K562 (cell line): Measurements from ENCODE around the gene CTNNBL1. TPM values are rescaled to one million over a fixed set of nuclear protein-coding genes. Genes with fewer than 3 reads are reported as not detected.

ENCODE experiments used
- ATAC-seq: fragments of 200-7000 bp; cut with Tn5 transposase; 3 replicates; pipeline ENCODE4 v1.9.1; 2020; ENCODE audit warnings: moderate library complexity
- BruUV-seq: library from RNA; stranded (reverse); fragments of 400-500 nt; replicated peaks from 2 replicates; lab custom pipeline; 2021; lab: Mats Ljungman, UMichigan
- CTCF ChIA-PET: fragments of 300-600 bp; formaldehyde crosslinking; extraction: SDS; loops from one replicate; lab custom pipeline; 2021; ENCODE audit warnings: low intra/inter-chr PET ratio; lab: Yijun Ruan, JAX
- POLR2A ChIA-PET: fragments of 300-600, 350-650 bp; sonication (Branson Sonifier 250); formaldehyde crosslinking; extraction: SDS; loops from one replicate; lab custom pipeline; 2021; ENCODE audit warnings: antibody characterized with exemption, inconsistent platforms; lab: Yijun Ruan, JAX
- DNase-seq, 4 experiments: peaks; one replicate each; pipeline versions ENCODE4 v3.0.0 to v3.0.0-alpha.2; 2011 to 2018; ENCODE audit warnings: low spot score in 3 of 4, mixed read lengths in 3 of 4; ENCODE audit errors: extremely low read depth in 1 of 4
- FAIRE-seq: peaks from 2 replicates; lab custom pipeline; 2011; peaks lifted over from hg19 to GRCh38; lab: Jason Lieb, UNC
- H2AFZ ChIP-seq: 2 replicates; pipeline ENCODE4 v1.6.0; 2011; ENCODE audit warnings: low read depth, low read length, control low read depth, inconsistent platforms
- H3K27ac ChIP-seq: fragments of 200-600 bp; 3 replicates; pipeline ENCODE4 v1.8.0; 2011; ENCODE audit warnings: low read depth, mild to moderate bottlenecking, control low read depth, inconsistent platforms, low read length, moderate library complexity, mixed read lengths; ENCODE audit errors: extremely low read depth
- H3K27me3 ChIP-seq, 2 experiments: fragments of 300-600 bp in 1 of 2; 2 replicates in 1 of 2; 3 replicates in 1 of 2; pipeline versions ENCODE4 v1.6.0 to v1.8.0; 2011; ENCODE audit warnings: inconsistent platforms in 2 of 2, low read length in 2 of 2, mild to moderate bottlenecking in 1 of 2, mixed read lengths in 1 of 2, moderate library complexity in 1 of 2; ENCODE audit not compliant: control insufficient read depth in 2 of 2, insufficient read depth in 2 of 2
- H3K36me3 ChIP-seq: fragments of 300-600 bp; 3 replicates; pipeline ENCODE4 v1.8.0; 2011; ENCODE audit warnings: mild to moderate bottlenecking, low read length, inconsistent platforms; ENCODE audit not compliant: control insufficient read depth, insufficient read depth
- H3K4me1 ChIP-seq, 2 experiments: fragments of 200-600 bp in 1 of 2; replicated peaks in 1 of 2; 2 replicates in 1 of 2; 3 replicates in 1 of 2; pipeline versions ENCODE4 v1.5.1 to v1.8.0; 2011; ENCODE audit warnings: inconsistent platforms in 2 of 2, low read length in 2 of 2, mild to moderate bottlenecking in 1 of 2, mixed read lengths in 1 of 2, moderate library complexity in 1 of 2; ENCODE audit not compliant: control insufficient read depth in 2 of 2, insufficient read depth in 2 of 2
- H3K4me2 ChIP-seq: 2 replicates; pipeline ENCODE4 v1.6.1; 2011; ENCODE audit warnings: low read length, control low read depth, inconsistent platforms, mixed read lengths; ENCODE audit not compliant: insufficient read depth
- H3K4me3 ChIP-seq: fragments of 200-600 bp; sonication (generic), shearing (Covaris generic); 2 replicates; pipeline ENCODE4 v1.5.1; 2016; ENCODE audit warnings: control low read depth, inconsistent platforms
- H3K79me2 ChIP-seq: fragments of 200-600 bp; 3 replicates; pipeline ENCODE4 v1.8.0; 2011; ENCODE audit warnings: low read length, inconsistent platforms; ENCODE audit not compliant: control insufficient read depth, insufficient read depth
- H3K9ac ChIP-seq, 2 experiments: 2 replicates each; pipeline versions ENCODE4 v1.6.0 to v1.6.1; 2011; ENCODE audit warnings: low read depth in 2 of 2, low read length in 2 of 2, control low read depth in 1 of 2, inconsistent platforms in 1 of 2, mild to moderate bottlenecking in 1 of 2, mixed read lengths in 1 of 2; ENCODE audit not compliant: insufficient read depth in 1 of 2
- H3K9me1 ChIP-seq: one replicate; pipeline ENCODE4 v1.6.0; 2011; ENCODE audit warnings: inconsistent platforms, mild to moderate bottlenecking, low read length, moderate library complexity; ENCODE audit not compliant: control insufficient read depth, insufficient read depth
- H3K9me3 ChIP-seq: replicated peaks from 2 replicates; pipeline ENCODE4 v1.5.1; 2011; ENCODE audit warnings: low read depth, low read length, inconsistent platforms; ENCODE audit not compliant: control insufficient read depth, insufficient read depth
- H4K20me1 ChIP-seq: replicated peaks from 2 replicates; pipeline ENCODE4 v1.6.1; 2011; ENCODE audit warnings: low read length, inconsistent platforms, mixed read lengths; ENCODE audit not compliant: control insufficient read depth, insufficient read depth
- BDP1 ChIP-seq: IDR thresholded peaks from 3 replicates; pipeline ENCODE4 v1.6.1; 2011; ENCODE audit not compliant: insufficient read length, insufficient read depth
- ETV6 ChIP-seq, 3 experiments: fragments of 150-350 bp in 1 of 3; sonication (generic) in 1 of 3; formaldehyde crosslinking in 1 of 3; IDR thresholded peaks; 2 replicates each; pipeline versions ENCODE4 v1.6.1 to v1.8.0; 2014 to 2022; ENCODE audit warnings: borderline replicate concordance in 2 of 3, low read depth in 2 of 3, antibody characterized with exemption in 1 of 3, low read length in 1 of 3, mild to moderate bottlenecking in 1 of 3, missing genetic modification reagents in 1 of 3
- RBM25 ChIP-seq: fragments of 200-400 bp; formaldehyde crosslinking; IDR thresholded peaks from 2 replicates; pipeline ENCODE4 v1.6.1; 2018; ENCODE audit warnings: low read length, low read depth, moderate library complexity; ENCODE audit not compliant: severe bottlenecking
- SNRNP70 ChIP-seq: fragments of 200-400 bp; formaldehyde crosslinking; optimal IDR thresholded peaks from 2 replicates; pipeline ENCODE3; 2017; ENCODE audit warnings: low read depth, low read length
- ZBTB34 ChIP-seq: fragments of 250-450 bp; sonication (Bioruptor Pico); IDR thresholded peaks from 2 replicates; pipeline ENCODE4 v1.8.0; 2021; ENCODE audit warnings: mild to moderate bottlenecking, moderate library complexity
- ZNF146 ChIP-seq: IDR thresholded peaks from one replicate; pipeline ENCODE4 v1.6.1; 2018; ENCODE audit warnings: missing compliant biosample characterization; ENCODE audit not compliant: unreplicated experiment
- ZNF561 ChIP-seq: fragments of 450-650 bp; formaldehyde crosslinking; conservative IDR thresholded peaks from 2 replicates; pipeline ENCODE4 v1.4.0; 2020; ENCODE audit warnings: mild to moderate bottlenecking, moderate library complexity
- WGBS: fragments of 100-300 bp; shearing (Covaris generic); methylation state at CpG from one replicate; pipeline ENCODE4 v1.1.6; 2016; ENCODE audit warnings: low coverage, mixed read lengths; ENCODE audit not compliant: insufficient coverage; ENCODE audit errors: missing lambda C conversion rate; 5-methylcytosine and 5-hydroxymethylcytosine counted together
- in situ Hi-C: fragments of 300-500 bp; cut with MboI; formaldehyde crosslinking; loops from 4 replicates; pipeline ENCODE4 v1.15.0; 2018; ENCODE audit warnings: inconsistent platforms, mixed read lengths
- intact Hi-C: fragments of 100-400 bp; cut with micrococcal nuclease; formaldehyde crosslinking; loops from 2 replicates; pipeline ENCODE4 v1.14.2; 2022
- polyA plus RNA-seq, 8 experiments: library from polyadenylated mRNA; depleted of rRNA in 4 of 8; stranded (reverse) in 5 of 8; unstranded in 3 of 8; fragments of >200 nt; fragmentation: Nextera tagmentation in 2 of 8; fragmentation: Illumina TruSeq in 1 of 8; extraction: Ambion mirVana in 2 of 8; extraction: Trizol in 1 of 8; gene quantifications; 2 replicates each; pipeline versions ENCODE4 v1.2.1 to v1.2.3, GENCODE V29; 2011 to 2014; ENCODE audit warnings: inconsistent platforms in 1 of 8, missing spikeins in 1 of 8
- total RNA-seq, 7 experiments: library from RNA; depleted of rRNA in 6 of 7; stranded (reverse); fragments of >200 nt in 6 of 7; fragmentation: Illumina TruSeq in 2 of 7; extraction: Trizol in 2 of 7; gene quantifications; 2 replicates each; pipeline versions ENCODE4 v1.2.1 to v1.2.3, GENCODE V29; 2011 to 2021; ENCODE audit warnings: low replicate concordance in 1 of 7
- TF ChIP-seq, protein P1 (sequence below): sonication (generic); formaldehyde crosslinking; IDR thresholded peaks from 2 replicates; pipeline ENCODE4 v1.8.0; 2023; ENCODE audit warnings: missing genetic modification reagents, mild to moderate bottlenecking, borderline replicate concordance

The CTNNBL1 gene
- total and polyA plus RNA-seq, 9 of the 15 experiments (the other 6 are each of a cell fraction or from before 2014, with no cell fraction given) = 32.4 to 85.6 (median 43.6) TPM

- peaks cover 13% of the 10 kb centered on the region; the same call in 2 of the 3 replicates for H3K36me3 ChIP-seq
- CTCF ChIA-PET = no interaction called here
- no peaks in the 10 kb centered on the region; the same call in 1 of the 2 replicates for H4K20me1 ChIP-seq
- no peaks in the 10 kb centered on the region for H3K9me1 ChIP-seq
- peak; percentile 80 for TF ChIP-seq ZNF146 (CRISPR knock-in tag)
- no peak for TF ChIP-seq ZNF561 (CRISPR knock-in tag)
- TF ChIP-seq RBM25 = peak; percentile 35
- TF ChIP-seq BDP1 = no peak
- TF ChIP-seq, all 486 proteins: peak for 2
- no peaks in the 10 kb centered on the region for H3K9me3 ChIP-seq
- ATAC-seq (no peak), FAIRE-seq (no peak), DNase-seq (no peak)
- no peak overlapping the region for H3K4me2 ChIP-seq
- H3K9ac ChIP-seq = no peak overlapping the region
- in situ Hi-C loops (no loop called here), intact Hi-C loops (no loop called here)
- no peak overlapping the region for H3K4me3 ChIP-seq
- H2AFZ ChIP-seq = no peak overlapping the region
- H3K79me2 ChIP-seq = no peaks in the 10 kb centered on the region
- WGBS = 32% methylated on average over 1 of the region's 1 CpG
- no peak overlapping the region for H3K27ac ChIP-seq
- POLR2A ChIA-PET = interaction anchor here (0.7 kb wide), 1 partner anchor 1115 kb away, joined by 3 read pairs; no protein-coding TSS in a partner anchor
- no peaks in the 10 kb centered on the region for H3K27me3 ChIP-seq
- no peaks in the 10 kb centered on the region for H3K4me1 ChIP-seq
- no TSS peak for BruUV-seq
Observed at GRCh38 chr20:37790900-37791299, 97.1 kb downstream of the CTNNBL1 start.

- H3K27me3 ChIP-seq = no peaks in the 10 kb centered on the region
- BruUV-seq = no TSS peak
- intact Hi-C loops = no loop called here
- FAIRE-seq = no peak
- no peak overlapping the region for H3K4me2 ChIP-seq
- no peaks in the 10 kb centered on the region for H3K4me1 ChIP-seq
- H3K9me1 ChIP-seq = no peaks in the 10 kb centered on the region
- no peaks in the 10 kb centered on the region for H3K79me2 ChIP-seq
- in situ Hi-C loops = no loop called here
- ATAC-seq = no peak
- no peak overlapping the region for H3K4me3 ChIP-seq
- 91% methylated on average over 4 of the region's 4 CpGs for WGBS
- no peak overlapping the region for H3K9ac ChIP-seq
- H2AFZ ChIP-seq = no peak overlapping the region
- H4K20me1 ChIP-seq = no peaks in the 10 kb centered on the region
- CTCF ChIA-PET = no interaction called here
- H3K9me3 ChIP-seq = no peaks in the 10 kb centered on the region
- no peak for DNase-seq
- no peak overlapping the region for H3K27ac ChIP-seq
- H3K36me3 ChIP-seq = no peaks in the 10 kb centered on the region
- POLR2A ChIA-PET = no interaction called here
- TF ChIP-seq SNRNP70 (no peak), ZBTB34 (CRISPR knock-in tag) (no peak), ETV6 (IDR thresholded peaks at IDR 0.05; ENCODE audit: borderline replicate concordance in 1 of 2, low read depth in 2 of 2, low read length in 1 of 2) (no peak), ETV6 (CRISPR knock-in tag; IDR thresholded peaks at IDR 0.05; ENCODE audit: borderline replicate concordance) (no peak)
- TF ChIP-seq, protein P1, sequence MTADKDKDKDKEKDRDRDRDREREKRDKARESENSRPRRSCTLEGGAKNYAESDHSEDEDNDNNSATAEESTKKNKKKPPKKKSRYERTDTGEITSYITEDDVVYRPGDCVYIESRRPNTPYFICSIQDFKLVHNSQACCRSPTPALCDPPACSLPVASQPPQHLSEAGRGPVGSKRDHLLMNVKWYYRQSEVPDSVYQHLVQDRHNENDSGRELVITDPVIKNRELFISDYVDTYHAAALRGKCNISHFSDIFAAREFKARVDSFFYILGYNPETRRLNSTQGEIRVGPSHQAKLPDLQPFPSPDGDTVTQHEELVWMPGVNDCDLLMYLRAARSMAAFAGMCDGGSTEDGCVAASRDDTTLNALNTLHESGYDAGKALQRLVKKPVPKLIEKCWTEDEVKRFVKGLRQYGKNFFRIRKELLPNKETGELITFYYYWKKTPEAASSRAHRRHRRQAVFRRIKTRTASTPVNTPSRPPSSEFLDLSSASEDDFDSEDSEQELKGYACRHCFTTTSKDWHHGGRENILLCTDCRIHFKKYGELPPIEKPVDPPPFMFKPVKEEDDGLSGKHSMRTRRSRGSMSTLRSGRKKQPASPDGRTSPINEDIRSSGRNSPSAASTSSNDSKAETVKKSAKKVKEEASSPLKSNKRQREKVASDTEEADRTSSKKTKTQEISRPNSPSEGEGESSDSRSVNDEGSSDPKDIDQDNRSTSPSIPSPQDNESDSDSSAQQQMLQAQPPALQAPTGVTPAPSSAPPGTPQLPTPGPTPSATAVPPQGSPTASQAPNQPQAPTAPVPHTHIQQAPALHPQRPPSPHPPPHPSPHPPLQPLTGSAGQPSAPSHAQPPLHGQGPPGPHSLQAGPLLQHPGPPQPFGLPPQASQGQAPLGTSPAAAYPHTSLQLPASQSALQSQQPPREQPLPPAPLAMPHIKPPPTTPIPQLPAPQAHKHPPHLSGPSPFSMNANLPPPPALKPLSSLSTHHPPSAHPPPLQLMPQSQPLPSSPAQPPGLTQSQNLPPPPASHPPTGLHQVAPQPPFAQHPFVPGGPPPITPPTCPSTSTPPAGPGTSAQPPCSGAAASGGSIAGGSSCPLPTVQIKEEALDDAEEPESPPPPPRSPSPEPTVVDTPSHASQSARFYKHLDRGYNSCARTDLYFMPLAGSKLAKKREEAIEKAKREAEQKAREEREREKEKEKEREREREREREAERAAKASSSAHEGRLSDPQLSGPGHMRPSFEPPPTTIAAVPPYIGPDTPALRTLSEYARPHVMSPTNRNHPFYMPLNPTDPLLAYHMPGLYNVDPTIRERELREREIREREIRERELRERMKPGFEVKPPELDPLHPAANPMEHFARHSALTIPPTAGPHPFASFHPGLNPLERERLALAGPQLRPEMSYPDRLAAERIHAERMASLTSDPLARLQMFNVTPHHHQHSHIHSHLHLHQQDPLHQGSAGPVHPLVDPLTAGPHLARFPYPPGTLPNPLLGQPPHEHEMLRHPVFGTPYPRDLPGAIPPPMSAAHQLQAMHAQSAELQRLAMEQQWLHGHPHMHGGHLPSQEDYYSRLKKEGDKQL (CRISPR knock-in tag) = no peak
Observed at GRCh38 chr20:37796121-37796520, 102.3 kb downstream of the CTNNBL1 start.
